Aorta (tissue), 5 donors: Measurements from ENCODE around the gene SNX20. TPM values are rescaled to one million over a fixed set of nuclear protein-coding genes. Genes with fewer than 3 reads are reported as not detected.

Source experiments
- ATAC-seq: fragments of 200-7000 bp; cut with Tn5 transposase; one replicate; pipeline ENCODE4 v1.9.1; 2022; ENCODE audit warnings: moderate library complexity; ENCODE audit not compliant: low FRiP score
- DNase-seq, 2 donors: peaks; one replicate each; pipeline ENCODE4 v3.0.0-alpha.2; 2020
- H3K27ac ChIP-seq, 2 donors: one replicate each; pipeline ENCODE4 v1.5.1; 2013; ENCODE audit warnings: low read length in 2 of 2, mild to moderate bottlenecking in 2 of 2, moderate library complexity in 2 of 2, control low read depth in 1 of 2, inconsistent platforms in 1 of 2, low read depth in 1 of 2
- H3K27me3 ChIP-seq, 2 donors: one replicate each; pipeline ENCODE4 v1.6.1; 2013; ENCODE audit warnings: control low read depth in 1 of 2, low read length in 1 of 2, mild to moderate bottlenecking in 1 of 2, moderate library complexity in 1 of 2; ENCODE audit not compliant: insufficient read depth in 2 of 2, control insufficient read depth in 1 of 2
- H3K36me3 ChIP-seq, 2 donors: one replicate each; pipeline ENCODE4 v1.6.1; 2013; ENCODE audit warnings: control low read depth in 1 of 2, low read length in 1 of 2, mild to moderate bottlenecking in 1 of 2; ENCODE audit not compliant: insufficient read depth in 2 of 2, control insufficient read depth in 1 of 2
- H3K4me1 ChIP-seq, 2 donors: one replicate each; pipeline ENCODE4 v1.6.1; 2013; ENCODE audit warnings: low read length in 2 of 2, control low read depth in 1 of 2, mild to moderate bottlenecking in 1 of 2, moderate library complexity in 1 of 2; ENCODE audit not compliant: insufficient read depth in 2 of 2, control insufficient read depth in 1 of 2
- H3K4me3 ChIP-seq, 2 donors: one replicate each; pipeline ENCODE4 v1.5.1; 2013; ENCODE audit warnings: low read length in 2 of 2, control low read depth in 1 of 2, mild to moderate bottlenecking in 1 of 2
- H3K9me3 ChIP-seq: one replicate; pipeline ENCODE4 v1.6.1; 2013; ENCODE audit warnings: mild to moderate bottlenecking, low read length; ENCODE audit not compliant: control insufficient read depth
- WGBS, 2 donors: extraction: QIAGEN DNeasy Blood & Tissue Kit; methylation state at CpG; one replicate each; pipeline ENCODE4 v1.1.7; 2013; 5-methylcytosine and 5-hydroxymethylcytosine counted together
- intact Hi-C, 2 donors: fragments of 100-400 bp; cut with DNase I; formaldehyde crosslinking; loops; one replicate each; pipeline versions ENCODE4 v1.14.2 to v1.15.0; 2022
- long read RNA-seq, 2 donors: library from polyadenylated mRNA; unstranded; transcript quantifications; one replicate each; pipeline ENCODE4 v2.0.0, GENCODE V29; 2020 to 2021
- polyA plus RNA-seq, 2 donors: library from polyadenylated mRNA; stranded (reverse); fragments of 200-250 nt; gene quantifications; one replicate each; pipeline ENCODE4 v1.2.3, GENCODE V29; 2013
- total RNA-seq, 2 donors: library from RNA; stranded (reverse); fragmentation: NEBNext Ultra II Directional; extraction: Animal tissue kit (Norgen Biotek cat#: 25700); gene quantifications; one replicate each; pipeline ENCODE4 v1.2.1, GENCODE V29; 2021
- donor health status: healthy with polysubstance abuse.
- donor health status: Bipolar disorder and iron deficiency.
- donor health status: DM: no; HTN: no; CAD: no.
- donor health status: DM: no; HTN: no; CAD: no.
- donor health status: DM: yes; HTN: yes; CAD: no.

The SNX20 gene, protein sequence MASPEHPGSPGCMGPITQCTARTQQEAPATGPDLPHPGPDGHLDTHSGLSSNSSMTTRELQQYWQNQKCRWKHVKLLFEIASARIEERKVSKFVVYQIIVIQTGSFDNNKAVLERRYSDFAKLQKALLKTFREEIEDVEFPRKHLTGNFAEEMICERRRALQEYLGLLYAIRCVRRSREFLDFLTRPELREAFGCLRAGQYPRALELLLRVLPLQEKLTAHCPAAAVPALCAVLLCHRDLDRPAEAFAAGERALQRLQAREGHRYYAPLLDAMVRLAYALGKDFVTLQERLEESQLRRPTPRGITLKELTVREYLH
- total RNA-seq = 1 to 10 TPM; 2.7 to 5.0 TPM
- polyA plus RNA-seq = 1 to 10 TPM in 1 of 2 donors, under 1 TPM in 1; 0.41 to 1.8 TPM
- long read RNA-seq, donor 1, transcript SNX20-202 (4 exons, 2,904 nt) = major isoform, 5 of 8 reads
- long read RNA-seq, donor 1, partial matches to known transcripts = 1 of 8 reads
- long read RNA-seq, donor 1, other reads (novel, unspliced or antisense) = 2 of 8 reads
- long read RNA-seq, donor 2, partial matches to known transcripts = 0 of 6 reads
- long read RNA-seq, donor 2, other reads (novel, unspliced or antisense) = 2 of 6 reads

DNA sequence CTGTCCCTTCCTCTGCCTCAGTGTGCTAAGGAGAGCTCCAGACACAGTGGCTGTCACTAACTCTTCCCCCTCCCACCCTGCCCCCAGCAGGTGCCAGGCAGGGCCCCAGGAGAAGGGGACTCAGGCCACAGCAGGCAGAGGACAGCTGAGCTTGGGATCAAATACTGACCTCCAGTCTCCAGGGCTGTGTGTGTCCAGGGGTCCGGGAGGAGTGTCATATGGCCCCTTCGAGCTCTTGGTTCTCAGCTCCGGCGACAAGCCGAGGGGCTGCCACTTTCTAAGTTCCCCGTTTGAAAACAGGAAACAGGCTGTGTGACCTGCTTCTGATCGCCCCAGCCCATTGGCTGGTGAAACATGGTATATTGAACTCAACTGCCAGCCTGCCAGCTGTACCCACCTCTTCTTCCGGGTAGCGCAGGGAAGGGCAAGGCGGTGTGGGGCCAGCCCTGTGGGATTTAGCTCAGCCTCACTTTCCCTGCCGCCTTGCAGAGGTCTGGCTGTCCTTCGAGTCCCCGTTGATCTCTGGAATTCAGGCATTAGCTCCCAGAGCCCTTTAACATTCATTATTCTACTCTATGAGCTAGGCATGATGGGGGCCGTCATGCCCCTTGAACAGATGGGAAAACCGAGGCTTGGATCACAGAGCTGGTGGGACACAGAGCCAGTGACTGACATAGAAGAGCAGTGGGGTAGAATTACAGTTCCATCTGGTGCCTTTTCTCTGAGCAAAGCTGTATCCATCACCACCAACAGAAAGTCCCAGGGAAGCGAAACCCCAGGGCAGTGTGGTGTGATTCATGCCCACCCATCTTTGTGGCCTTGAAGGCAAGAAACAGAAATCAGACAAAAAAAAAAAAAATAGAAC, at the start of gene SNX20:
SNX20 (minus strand) TSS at position 292 of the 865 bp plus-strand sequence. CDS start 3,786 bp downstream, outside the sequence.
- Histone ChIP-seq H3K36me3 (no peaks in the 10 kb centered on the region), H3K27me3 (no peaks in the 10 kb centered on the region), H3K4me1 (no peaks in the 10 kb centered on the region), H3K4me3 (no peak within 1 kb of the TSS), H3K27ac (no peak within 1 kb of the TSS), H3K9me3 (no peaks in the 10 kb centered on the region)
- DNase-seq (peak; percentile 74 to 75), ATAC-seq (peak; percentile 6)
- 74 to 77% methylated on average over 16 of the region's 16 CpGs for WGBS, 2 donors
- intact Hi-C loops = no loop called here

DNA sequence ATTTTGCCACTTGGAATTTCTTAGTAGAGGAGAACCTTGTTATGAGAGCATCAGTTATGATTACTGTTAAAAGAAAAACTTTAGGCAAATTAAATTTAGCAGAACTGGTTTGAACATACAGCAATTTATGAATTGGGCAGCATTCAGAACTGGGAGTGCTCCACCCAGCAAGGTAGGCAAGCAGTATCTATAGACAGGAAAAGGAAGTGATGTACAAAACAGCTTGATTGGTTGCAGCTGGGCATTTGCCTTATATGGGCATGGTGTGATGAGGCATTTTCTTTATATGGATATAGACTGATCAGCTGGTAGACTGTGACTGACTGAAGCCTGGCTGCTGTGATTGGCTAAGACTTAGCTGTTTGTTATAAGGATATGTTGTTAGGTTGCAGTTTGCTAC, 43.2 kb upstream of the SNX20 start:
- DNase-seq (no peak), ATAC-seq (no peak)
- intact Hi-C loops = no loop called here
- Histone ChIP-seq H3K4me3 (no peak overlapping the region), H3K36me3 (no peaks in the 10 kb centered on the region), H3K27me3 (no peaks in the 10 kb centered on the region), H3K4me1 (no peaks in the 10 kb centered on the region), H3K9me3 (no peaks in the 10 kb centered on the region), H3K27ac (no peak overlapping the region)

DNA sequence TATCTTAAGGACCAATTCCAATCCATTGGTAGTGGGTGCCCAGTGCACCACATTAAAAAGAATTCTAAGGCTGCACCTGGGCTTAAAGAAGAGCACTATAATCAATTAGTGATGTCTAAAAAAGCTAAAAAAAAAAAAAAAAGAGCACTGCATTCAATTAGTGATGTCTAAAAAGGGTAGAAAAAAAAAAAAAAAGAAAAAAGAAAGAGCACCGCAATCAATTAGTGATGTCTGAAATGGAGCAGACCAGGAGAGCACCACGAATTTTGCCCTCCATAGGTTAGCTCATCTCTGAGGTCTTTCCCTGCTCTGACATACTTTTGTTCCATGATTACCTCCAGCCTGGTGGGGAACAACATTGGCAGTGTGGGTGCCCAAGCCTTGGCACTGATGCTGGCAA, 41.8 kb upstream of the SNX20 start:
- no peaks in the 10 kb centered on the region for H3K27me3 ChIP-seq
- no peaks in the 10 kb centered on the region for H3K4me1 ChIP-seq
- H3K27ac ChIP-seq = no peak overlapping the region
- no peaks in the 10 kb centered on the region for H3K36me3 ChIP-seq
- 88 to 93% methylated on average over 2 of the region's 2 CpGs for WGBS, 2 donors
- no peak overlapping the region for H3K4me3 ChIP-seq
- ATAC-seq = no peak
- H3K9me3 ChIP-seq = no peaks in the 10 kb centered on the region
- DNase-seq = no peak
- intact Hi-C loops = no loop called here

DNA sequence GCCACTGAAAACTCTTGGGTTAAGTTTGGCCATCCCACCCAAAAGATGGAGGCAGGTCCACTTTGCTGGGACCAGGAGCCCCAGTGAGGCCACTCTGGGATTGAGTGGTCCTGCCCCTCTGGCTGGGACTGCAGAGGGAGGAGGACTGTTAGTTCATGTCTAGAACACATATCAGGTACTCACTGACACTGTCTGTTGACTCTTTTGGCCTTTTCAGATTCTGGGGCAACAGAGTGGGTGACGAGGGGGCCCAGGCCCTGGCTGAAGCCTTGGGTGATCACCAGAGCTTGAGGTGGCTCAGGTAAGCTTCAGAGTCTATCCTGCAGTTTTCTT, 41.3 kb upstream of the SNX20 start:
- ATAC-seq (no peak), DNase-seq (no peak)
- no peaks in the 10 kb centered on the region for H3K36me3 ChIP-seq
- no peaks in the 10 kb centered on the region for H3K4me1 ChIP-seq
- H3K27ac ChIP-seq = no peak overlapping the region
- intact Hi-C loops = no loop called here
- no peaks in the 10 kb centered on the region for H3K27me3 ChIP-seq
- no peaks in the 10 kb centered on the region for H3K9me3 ChIP-seq
- H3K4me3 ChIP-seq = no peak overlapping the region
- 94 to 100% methylated on average over 1 of the region's 1 CpG for WGBS, 2 donors

DNA sequence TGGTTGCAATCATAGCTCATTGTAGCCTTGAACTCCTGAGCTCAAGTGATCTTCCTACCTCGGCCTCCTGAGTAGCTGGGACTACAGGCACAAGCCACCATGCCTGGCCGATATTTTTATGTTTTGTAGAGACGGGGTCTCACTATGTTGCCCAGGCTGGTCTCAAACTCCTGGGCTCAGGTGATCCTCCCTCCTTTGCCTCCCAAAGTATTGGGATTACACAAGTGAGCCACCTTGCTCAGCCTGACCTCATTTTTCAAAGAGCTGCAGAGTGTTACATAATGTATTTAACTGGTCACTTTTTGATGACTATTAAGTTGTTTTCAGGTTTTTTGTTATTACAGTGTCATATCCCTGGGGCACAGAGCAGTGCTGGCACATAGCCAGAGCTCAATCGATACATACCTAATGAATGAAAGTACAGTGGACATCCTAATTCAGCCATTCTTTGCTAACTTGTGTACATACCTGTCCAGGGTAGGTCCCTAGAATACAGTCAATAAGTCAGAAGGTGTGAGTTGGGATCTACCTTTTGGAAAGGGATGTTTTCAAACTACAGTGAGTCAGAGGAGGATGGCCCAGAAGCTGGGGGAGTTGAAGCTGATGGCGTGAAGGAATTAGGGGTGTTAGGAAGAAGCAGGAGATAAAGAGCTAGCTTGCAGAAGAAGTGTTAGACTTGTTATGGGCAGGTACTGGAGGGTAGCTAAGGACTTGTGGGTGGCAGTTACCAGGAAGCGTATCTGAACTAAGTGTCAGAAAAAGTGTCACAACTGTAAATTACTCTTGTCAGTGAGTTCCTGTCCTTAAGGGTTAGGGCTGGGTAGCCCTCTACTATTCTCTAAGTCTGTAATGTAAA, 40.7 kb upstream of the SNX20 start:
- DNase-seq (no peak), ATAC-seq (no peak)
- intact Hi-C loops = no loop called here
- WGBS, 2 donors = 95 to 96% methylated on average over 6 of the region's 6 CpGs
- no peaks in the 10 kb centered on the region for H3K9me3 ChIP-seq
- H3K27ac ChIP-seq = no peak overlapping the region
- H3K36me3 ChIP-seq = no peaks in the 10 kb centered on the region
- no peak overlapping the region for H3K4me3 ChIP-seq
- H3K27me3 ChIP-seq = no peaks in the 10 kb centered on the region
- no peaks in the 10 kb centered on the region for H3K4me1 ChIP-seq

DNA sequence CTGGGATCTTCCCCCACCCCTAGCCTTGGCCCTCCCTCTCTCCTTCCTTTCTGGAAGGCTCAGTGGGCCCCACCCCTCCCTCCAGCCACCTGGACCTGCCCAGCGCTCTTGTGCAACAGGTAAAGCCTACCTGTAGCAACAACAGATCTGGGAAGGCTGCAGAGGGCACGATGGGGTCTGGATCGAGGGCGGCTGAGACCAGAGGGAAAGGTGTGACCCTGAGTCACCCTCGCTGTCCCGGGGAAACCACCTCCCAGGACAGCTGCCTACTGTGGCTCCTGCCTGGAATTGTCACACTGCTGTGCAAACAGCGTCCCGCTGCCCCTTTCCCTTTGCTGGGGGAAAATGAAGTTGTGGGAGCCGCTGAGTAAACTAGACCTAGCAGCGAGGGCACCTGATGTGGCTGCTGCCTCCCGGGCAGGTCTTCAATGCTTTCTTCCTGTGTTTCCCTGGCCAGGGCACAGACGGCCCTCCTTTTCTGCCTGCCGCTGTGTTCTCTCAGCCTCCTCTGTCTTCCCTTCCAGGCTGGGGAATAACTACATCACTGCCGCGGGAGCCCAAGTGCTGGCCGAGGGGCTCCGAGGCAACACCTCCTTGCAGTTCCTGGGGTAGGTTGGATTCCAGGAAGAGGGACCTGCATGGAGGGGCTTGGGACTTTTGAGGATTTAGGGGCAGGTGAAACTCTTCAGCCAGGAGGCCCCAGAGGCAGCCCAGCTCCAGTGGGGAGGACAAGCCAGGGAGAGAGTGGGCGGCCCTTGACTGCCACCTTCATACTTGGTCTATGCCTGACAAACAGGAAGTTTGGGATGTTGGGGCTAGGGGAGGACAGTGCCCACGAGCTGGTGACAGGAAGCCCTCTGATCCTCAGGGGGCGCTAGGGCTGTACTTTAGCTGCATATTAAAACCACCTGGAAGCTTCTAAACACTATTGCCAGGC, 38.6 kb upstream of the SNX20 start:
- Histone ChIP-seq H3K27ac (no peak overlapping the region), H3K4me3 (no peak overlapping the region), H3K27me3 (no peaks in the 10 kb centered on the region), H3K4me1 (no peaks in the 10 kb centered on the region), H3K36me3 (no peaks in the 10 kb centered on the region), H3K9me3 (no peaks in the 10 kb centered on the region)
- ATAC-seq = no peak
- no peak for DNase-seq
- intact Hi-C loops = no loop called here
- WGBS, 2 donors = 87 to 90% methylated on average over 20 of the region's 20 CpGs

DNA sequence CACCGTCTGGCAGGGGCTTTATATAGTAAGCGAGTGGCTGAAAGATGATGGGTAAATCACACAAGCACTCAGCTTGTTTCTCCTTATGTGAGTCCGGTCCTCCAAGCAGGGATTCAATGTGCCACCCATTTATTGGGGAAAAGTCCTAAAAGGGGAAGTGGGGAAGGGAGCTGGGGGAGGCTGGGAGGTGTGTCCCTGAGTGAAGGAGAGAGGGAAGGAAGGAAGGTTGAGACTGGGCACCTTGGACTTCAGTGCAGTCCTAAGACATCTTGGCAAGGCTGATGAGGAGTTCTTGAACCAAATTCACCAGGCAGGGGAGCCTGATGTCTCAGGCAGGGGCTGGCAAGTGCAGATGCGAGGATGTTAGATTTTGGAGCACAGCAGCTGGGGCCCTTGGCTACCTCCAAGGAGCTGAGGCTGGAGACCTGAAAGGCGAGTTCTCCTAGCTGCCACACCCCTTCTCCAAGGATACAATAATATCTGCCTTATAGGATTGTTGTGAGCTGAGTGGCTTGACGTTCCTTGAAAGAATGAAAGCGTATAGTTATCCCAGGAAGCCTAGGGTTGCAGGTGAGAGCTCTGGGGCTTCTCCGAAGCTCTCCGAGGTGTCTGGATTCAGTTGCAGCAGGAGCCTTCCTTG, 37.8 kb upstream of the SNX20 start:
- Histone ChIP-seq H3K27ac (no peak overlapping the region), H3K4me1 (no peaks in the 10 kb centered on the region), H3K4me3 (no peak overlapping the region), H3K9me3 (no peaks in the 10 kb centered on the region), H3K27me3 (no peaks in the 10 kb centered on the region), H3K36me3 (no peaks in the 10 kb centered on the region)
- WGBS, 2 donors = 78 to 82% methylated on average over 9 of the region's 9 CpGs
- intact Hi-C loops = no loop called here
- DNase-seq = no peak
- no peak for ATAC-seq
